OCI-LY1 (cell line): ENCODE data around the gene STXBP6.

Source experiments
- H2AFZ ChIP-seq: fragments of 200-600 bp; sonication (generic), shearing (Covaris generic); 2 replicates; pipeline ENCODE4 v1.6.0; 2014; ENCODE audit warnings: antibody characterized with exemption, mild to moderate bottlenecking, low read length
- H3F3A ChIP-seq: fragments of 200-600 bp; sonication (generic), shearing (Covaris generic); 2 replicates; pipeline ENCODE4 v1.6.0; 2014; ENCODE audit warnings: mild to moderate bottlenecking, antibody characterized with exemption, low read length, moderate library complexity; ENCODE audit not compliant: insufficient read depth
- H3K27ac ChIP-seq: fragments of 200-600 bp; sonication (generic); 2 replicates; pipeline ENCODE4 v1.5.1; 2014; ENCODE audit warnings: low read length, mixed run types, mild to moderate bottlenecking, low read depth; ENCODE audit not compliant: poor library complexity, severe bottlenecking
- H3K27me3 ChIP-seq: fragments of 200-600 bp; sonication (generic); 2 replicates; pipeline ENCODE4 v1.6.0; 2014; ENCODE audit warnings: antibody characterized with exemption, mild to moderate bottlenecking, low read length, moderate library complexity; ENCODE audit not compliant: insufficient read depth
- H3K36me3 ChIP-seq: fragments of 200-600 bp; sonication (generic); 2 replicates; pipeline ENCODE4 v1.6.1; 2014; ENCODE audit warnings: mild to moderate bottlenecking, antibody characterized with exemption, low read length, moderate library complexity, mixed read lengths; ENCODE audit not compliant: insufficient read depth
- H3K4me1 ChIP-seq: fragments of 200-600 bp; sonication (generic); 2 replicates; pipeline ENCODE4 v1.5.1; 2014; ENCODE audit warnings: mild to moderate bottlenecking, low read length, moderate library complexity; ENCODE audit not compliant: insufficient read depth, severe bottlenecking
- H3K4me2 ChIP-seq: fragments of 200-600 bp; sonication (generic), shearing (Covaris generic); 2 replicates; pipeline ENCODE4 v1.6.1; 2014; ENCODE audit warnings: low read length
- H3K4me3 ChIP-seq: fragments of 200-600 bp; sonication (generic); 2 replicates; pipeline ENCODE4 v1.5.1; 2014; ENCODE audit warnings: low read length, low read depth, mild to moderate bottlenecking, mixed read lengths; ENCODE audit not compliant: poor library complexity, severe bottlenecking
- H3K79me2 ChIP-seq: fragments of 200-600 bp; shearing (Covaris generic); 2 replicates; pipeline ENCODE4 v1.6.1; 2016; ENCODE audit warnings: mixed run types, low read length, mixed read lengths; ENCODE audit not compliant: insufficient read depth
- H3K9ac ChIP-seq: fragments of 200-600 bp; sonication (generic), shearing (Covaris generic); 2 replicates; pipeline ENCODE4 v1.6.1; 2014; ENCODE audit warnings: mild to moderate bottlenecking, low read length, mixed read lengths
- H3K9me2 ChIP-seq: fragments of 200-600 bp; sonication (generic), shearing (Covaris generic); 2 replicates; pipeline ENCODE4 v1.6.1; 2014; ENCODE audit warnings: low read depth, mild to moderate bottlenecking, low read length, mixed read lengths
- H3K9me3 ChIP-seq: fragments of 200-600 bp; shearing (Covaris generic); 2 replicates; pipeline ENCODE4 v1.6.1; 2014; ENCODE audit warnings: low read length, mixed read lengths
- H4K20me1 ChIP-seq: fragments of 200-600 bp; sonication (generic), shearing (Covaris generic); 2 replicates; pipeline ENCODE4 v1.6.0; 2016; ENCODE audit warnings: mild to moderate bottlenecking, low read length; ENCODE audit not compliant: insufficient read depth
- EZH2 ChIP-seq: fragments of 200-600 bp; sonication (generic), shearing (Covaris generic); IDR thresholded peaks from 2 replicates; pipeline ENCODE4 v1.8.0; 2017; ENCODE audit warnings: borderline replicate concordance, mixed run types, mild to moderate bottlenecking, antibody characterized with exemption, low read length, moderate library complexity, mixed read lengths
- TF ChIP-seq, protein P1 (sequence below): fragments of 200-600 bp; sonication (generic), shearing (Covaris generic); IDR thresholded peaks from 2 replicates; pipeline ENCODE4 v1.5.1; 2017; ENCODE audit warnings: mild to moderate bottlenecking, antibody characterized with exemption, low read length, moderate library complexity, mixed read lengths

The STXBP6 gene

DNA sequence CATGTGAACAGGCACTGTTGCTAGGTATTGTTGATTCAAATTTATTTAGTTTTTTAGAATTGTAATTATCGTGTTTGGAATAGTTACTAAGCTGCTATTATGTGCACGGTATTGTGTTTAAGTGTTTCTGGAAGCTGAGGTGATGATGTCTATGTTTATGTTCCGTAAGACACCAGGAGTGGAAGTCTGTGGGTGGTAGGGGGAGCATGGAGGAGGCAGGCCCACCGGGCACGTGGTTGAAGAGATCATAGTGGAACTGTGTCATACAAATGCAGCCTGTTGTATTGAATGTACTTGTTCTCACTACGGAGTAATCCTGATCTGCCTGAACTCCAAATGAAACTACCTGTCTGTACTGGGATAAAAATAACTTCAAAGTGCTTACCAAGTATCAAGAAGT, 36.1 kb upstream of the STXBP6 start:
- no peak overlapping the region for H3K4me2 ChIP-seq
- H4K20me1 ChIP-seq: no peaks in the 10 kb centered on the region
- H3K79me2 ChIP-seq: no peaks in the 10 kb centered on the region
- no peak for TF ChIP-seq EZH2
- no peaks in the 10 kb centered on the region for H3K9me2 ChIP-seq
- H3K4me3 ChIP-seq: no peak overlapping the region
- H3K4me1 ChIP-seq: no peaks in the 10 kb centered on the region
- no peak overlapping the region for H3K9ac ChIP-seq
- no peaks in the 10 kb centered on the region for H3K9me3 ChIP-seq
- H3K36me3 ChIP-seq: no peaks in the 10 kb centered on the region
- H3K27ac ChIP-seq: no peak overlapping the region
- no peaks in the 10 kb centered on the region for H3K27me3 ChIP-seq
- H3F3A ChIP-seq: no peaks in the 10 kb centered on the region
- no peak overlapping the region for H2AFZ ChIP-seq

GRCh38 chr14:25080682-25081081, 30.7 kb upstream of the STXBP6 start:
- TF ChIP-seq EZH2: no peak
- TF ChIP-seq, protein P1, sequence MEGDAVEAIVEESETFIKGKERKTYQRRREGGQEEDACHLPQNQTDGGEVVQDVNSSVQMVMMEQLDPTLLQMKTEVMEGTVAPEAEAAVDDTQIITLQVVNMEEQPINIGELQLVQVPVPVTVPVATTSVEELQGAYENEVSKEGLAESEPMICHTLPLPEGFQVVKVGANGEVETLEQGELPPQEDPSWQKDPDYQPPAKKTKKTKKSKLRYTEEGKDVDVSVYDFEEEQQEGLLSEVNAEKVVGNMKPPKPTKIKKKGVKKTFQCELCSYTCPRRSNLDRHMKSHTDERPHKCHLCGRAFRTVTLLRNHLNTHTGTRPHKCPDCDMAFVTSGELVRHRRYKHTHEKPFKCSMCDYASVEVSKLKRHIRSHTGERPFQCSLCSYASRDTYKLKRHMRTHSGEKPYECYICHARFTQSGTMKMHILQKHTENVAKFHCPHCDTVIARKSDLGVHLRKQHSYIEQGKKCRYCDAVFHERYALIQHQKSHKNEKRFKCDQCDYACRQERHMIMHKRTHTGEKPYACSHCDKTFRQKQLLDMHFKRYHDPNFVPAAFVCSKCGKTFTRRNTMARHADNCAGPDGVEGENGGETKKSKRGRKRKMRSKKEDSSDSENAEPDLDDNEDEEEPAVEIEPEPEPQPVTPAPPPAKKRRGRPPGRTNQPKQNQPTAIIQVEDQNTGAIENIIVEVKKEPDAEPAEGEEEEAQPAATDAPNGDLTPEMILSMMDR: no peak
- no peaks in the 10 kb centered on the region for H3K9me2 ChIP-seq
- no peaks in the 10 kb centered on the region for H4K20me1 ChIP-seq
- no peak overlapping the region for H2AFZ ChIP-seq
- H3K4me3 ChIP-seq: no peak overlapping the region
- H3K27ac ChIP-seq: no peak overlapping the region
- no peaks in the 10 kb centered on the region for H3K79me2 ChIP-seq
- no peaks in the 10 kb centered on the region for H3K9me3 ChIP-seq
- H3K9ac ChIP-seq: no peak overlapping the region
- H3K27me3 ChIP-seq: no peaks in the 10 kb centered on the region
- no peaks in the 10 kb centered on the region for H3K4me1 ChIP-seq
- H3K4me2 ChIP-seq: no peak overlapping the region
- no peaks in the 10 kb centered on the region for H3K36me3 ChIP-seq
- H3F3A ChIP-seq: no peaks in the 10 kb centered on the region

DNA sequence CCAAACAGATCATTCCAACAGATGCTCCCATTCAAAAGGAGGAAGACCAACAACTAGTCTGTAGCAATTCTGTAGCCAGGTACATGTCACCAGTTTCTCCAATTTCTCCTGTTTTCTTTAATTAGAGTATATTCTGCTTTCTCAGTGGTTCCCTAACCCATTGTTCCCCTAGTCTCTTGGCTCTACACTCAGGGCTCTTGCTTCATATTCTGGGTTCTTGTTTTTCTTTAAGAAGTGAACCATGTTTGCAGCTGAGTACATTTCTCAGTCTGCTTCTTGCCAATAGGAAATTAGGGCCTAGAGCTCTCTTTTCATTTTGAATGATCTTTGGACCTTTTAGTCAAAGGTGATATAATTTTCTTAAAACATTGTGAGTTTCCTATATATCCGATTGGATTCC, 29.4 kb upstream of the STXBP6 start:
- Histone ChIP-seq H3K27ac (no peak overlapping the region), H3K9ac (no peak overlapping the region), H3K4me2 (no peak overlapping the region), H3K36me3 (no peaks in the 10 kb centered on the region), H3K9me2 (no peaks in the 10 kb centered on the region), H3F3A (no peaks in the 10 kb centered on the region), H3K79me2 (no peaks in the 10 kb centered on the region), H3K27me3 (no peaks in the 10 kb centered on the region), H3K4me1 (no peaks in the 10 kb centered on the region), H3K9me3 (no peaks in the 10 kb centered on the region), H4K20me1 (no peaks in the 10 kb centered on the region), H3K4me3 (no peak overlapping the region), H2AFZ (no peak overlapping the region)
- TF ChIP-seq, protein P1: no peak
- no peak for TF ChIP-seq EZH2

DNA sequence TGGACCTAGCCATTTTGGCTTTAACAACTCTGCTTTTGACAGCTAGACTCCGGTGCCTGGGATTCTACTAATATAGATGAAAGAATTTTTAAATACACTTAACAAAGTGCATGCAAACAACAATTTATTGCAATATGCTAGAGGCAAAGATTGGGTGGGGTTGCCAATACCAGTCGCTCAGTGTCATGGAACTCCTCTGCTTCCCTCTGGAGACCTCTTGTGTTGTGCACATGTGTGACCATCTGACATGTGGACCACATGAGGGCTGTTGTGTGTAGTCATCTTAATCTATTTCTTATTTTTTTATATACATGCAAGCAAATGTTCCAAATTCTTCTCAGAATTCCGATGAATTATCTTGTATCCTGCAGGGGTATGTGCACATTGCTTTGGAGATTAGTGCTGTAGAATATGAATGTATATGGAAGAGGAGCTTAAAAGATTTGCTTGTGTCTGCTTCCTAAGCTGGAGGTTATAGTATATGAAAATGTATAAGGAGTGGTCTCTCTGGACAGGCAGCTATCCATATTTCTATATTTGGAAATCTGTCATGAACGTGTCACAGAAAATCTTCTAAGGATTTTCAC, 24.2 kb upstream of the STXBP6 start:
- no peaks in the 10 kb centered on the region for H3K4me1 ChIP-seq
- H3K4me2 ChIP-seq: no peak overlapping the region
- no peaks in the 10 kb centered on the region for H3K27me3 ChIP-seq
- no peaks in the 10 kb centered on the region for H3K36me3 ChIP-seq
- H3K9ac ChIP-seq: no peak overlapping the region
- no peaks in the 10 kb centered on the region for H3K9me3 ChIP-seq
- H3F3A ChIP-seq: no peaks in the 10 kb centered on the region
- H3K9me2 ChIP-seq: no peaks in the 10 kb centered on the region
- TF ChIP-seq, protein P1: no peak
- no peak for TF ChIP-seq EZH2
- no peak overlapping the region for H2AFZ ChIP-seq
- no peaks in the 10 kb centered on the region for H4K20me1 ChIP-seq
- H3K79me2 ChIP-seq: no peaks in the 10 kb centered on the region
- H3K4me3 ChIP-seq: no peak overlapping the region
- no peak overlapping the region for H3K27ac ChIP-seq
